Right ventricle myocardium inferior (tissue), 1 donor: Measurements from ENCODE around the gene LRFN3. TPM values are rescaled to one million over a fixed set of nuclear protein-coding genes. Genes with fewer than 3 reads are reported as not detected.
"Not testable (repeated sequence)": the region's sequence is repeated elsewhere in the genome, so short reads cannot be mapped to it uniquely, and the experiment has no call there.

Experiments used
- ATAC-seq: fragments of 200-7000 bp; cut with Tn5 transposase; one replicate; pipeline ENCODE4 v1.9.1; 2020; ENCODE audit warnings: mild to moderate bottlenecking, moderate library complexity
- DNase-seq: peaks from one replicate; pipeline ENCODE4 v3.0.0; 2021; ENCODE audit errors: missing footprints
- intact Hi-C: fragments of 100-400 bp; cut with DNase I; formaldehyde crosslinking; loops from one replicate; pipeline ENCODE4 v1.11.0; 2022
- total RNA-seq: library from RNA; stranded (reverse); fragmentation: NEBNext Ultra II Directional; extraction: Animal tissue kit (Norgen Biotek cat#: 25700); gene quantifications from one replicate; pipeline ENCODE4 v1.2.1, GENCODE V29; 2021
- donor health status: DM: no; HTN: yes; CAD: no; lungs with severe emphysema.

LRFN3 gene
- total RNA-seq, 1 donor from 2014 or later: 8.4 TPM

DNA sequence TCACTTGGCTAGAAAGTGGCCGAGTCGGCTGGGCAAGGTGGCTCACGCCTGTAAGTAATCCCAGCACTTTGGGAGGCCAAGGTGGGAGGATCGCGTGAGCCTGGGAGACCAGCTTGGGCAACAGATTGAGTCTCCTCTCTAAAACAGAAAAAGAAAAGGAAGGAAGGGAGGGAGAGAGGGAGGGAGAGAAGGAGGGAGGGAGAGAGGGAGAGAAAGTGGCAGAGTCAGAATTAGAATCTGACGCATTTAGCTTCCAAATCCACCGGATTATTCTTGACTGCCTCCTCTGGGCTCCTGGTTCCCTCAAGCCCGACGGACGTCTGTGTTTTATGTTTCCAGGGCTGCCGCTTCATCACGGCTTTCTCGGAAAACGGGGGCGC lies 22.5 kb downstream of the LRFN3 start:
- DNase-seq: no peak
- ATAC-seq: no peak
- intact Hi-C loops: no loop called here

DNA sequence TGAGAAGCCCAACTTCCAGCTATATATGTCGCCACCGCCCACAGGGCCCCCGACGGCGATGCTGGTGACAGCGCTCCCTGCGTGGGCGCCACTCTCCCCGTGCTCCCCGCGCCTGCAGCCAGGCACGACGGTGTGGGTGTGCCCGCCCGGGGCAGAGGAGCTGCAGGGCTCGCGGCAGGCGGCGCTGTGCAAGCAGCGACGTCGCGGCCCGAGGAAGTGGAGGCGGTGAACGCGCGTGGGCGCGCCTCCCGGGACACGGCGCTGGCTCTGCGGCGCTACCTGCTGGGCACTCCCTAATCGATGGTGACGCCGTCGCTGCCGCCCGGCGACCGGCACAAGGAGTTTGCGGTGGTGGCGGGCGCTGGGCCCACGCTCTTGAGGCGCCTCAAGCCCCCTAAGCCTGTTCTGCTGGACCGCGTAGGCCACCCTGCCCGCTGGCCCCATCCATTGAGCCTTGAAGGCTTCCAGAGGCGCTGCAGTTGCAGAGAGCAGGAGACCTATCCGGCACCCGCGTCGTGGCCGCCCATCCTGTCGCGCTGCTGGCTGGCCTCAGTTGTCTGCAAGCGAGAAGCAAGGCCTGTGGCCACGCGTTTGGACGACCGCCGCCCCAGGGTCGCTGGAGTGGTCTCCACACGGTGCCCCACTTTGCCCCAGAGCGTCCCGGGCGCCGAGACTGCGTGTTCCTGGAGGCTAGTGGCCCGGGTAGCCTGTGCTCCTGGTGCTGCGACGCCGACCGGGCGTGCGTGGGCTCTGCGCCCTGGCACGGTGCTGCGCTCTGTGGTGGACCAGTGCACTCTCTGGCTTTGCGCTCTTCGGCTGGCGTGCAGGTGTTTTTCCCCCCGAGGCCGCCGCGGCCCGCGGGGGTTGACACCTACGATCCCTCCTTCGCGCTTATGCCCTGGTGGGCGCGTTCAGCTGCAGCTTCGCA lies 23.1 kb downstream of the LRFN3 start:
- peak; percentile 87 for DNase-seq
- intact Hi-C loops: no loop called here
- ATAC-seq: peak; percentile 75

DNA sequence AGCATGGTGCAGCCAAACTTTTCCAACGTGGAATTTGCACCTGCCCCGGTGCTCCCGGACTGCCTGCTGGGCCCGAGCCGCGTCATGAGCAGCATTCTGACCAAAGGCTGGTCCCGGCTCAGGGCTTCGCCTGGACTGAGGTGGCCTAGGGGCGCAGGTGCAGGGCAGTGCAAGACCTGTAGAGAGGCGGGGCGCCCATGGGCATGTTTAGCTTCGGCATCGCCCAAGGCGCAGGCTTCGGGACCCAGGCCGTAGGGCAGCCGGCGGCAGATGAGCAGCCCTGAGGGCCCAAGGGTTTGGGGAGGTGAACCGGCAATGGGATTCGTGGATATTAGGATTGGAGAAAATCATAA lies 23.8 kb downstream of the LRFN3 start:
- ATAC-seq: no peak
- intact Hi-C loops: no loop called here
- no peak for DNase-seq

DNA sequence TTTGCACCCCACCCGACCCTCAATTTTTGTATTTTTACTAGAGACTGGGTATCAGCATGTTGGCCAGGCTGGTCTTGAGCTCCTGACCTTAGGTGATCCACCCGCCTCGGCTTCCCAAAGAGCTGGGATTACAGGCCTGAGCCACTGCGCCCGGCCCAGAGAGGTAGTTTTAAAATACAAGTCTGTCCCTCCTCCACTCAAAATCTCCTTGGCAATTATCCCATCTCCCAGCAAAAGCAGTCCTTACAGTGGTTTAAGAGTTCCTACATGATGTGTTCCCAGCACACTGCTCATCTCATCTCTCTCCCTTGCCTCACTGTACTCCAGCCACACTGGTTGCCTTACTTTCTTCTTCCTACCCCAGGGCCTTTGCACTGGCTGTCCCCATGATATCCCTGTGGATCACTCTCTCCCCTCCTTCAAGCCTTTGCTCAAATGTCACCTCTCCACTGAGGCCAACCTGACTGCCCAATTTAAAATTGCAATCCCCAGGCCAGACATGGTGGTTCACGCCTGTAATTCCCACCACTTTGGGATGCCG lies 24.3 kb downstream of the LRFN3 start:
- DNase-seq: no peak
- ATAC-seq: no peak
- intact Hi-C loops: no loop called here

DNA sequence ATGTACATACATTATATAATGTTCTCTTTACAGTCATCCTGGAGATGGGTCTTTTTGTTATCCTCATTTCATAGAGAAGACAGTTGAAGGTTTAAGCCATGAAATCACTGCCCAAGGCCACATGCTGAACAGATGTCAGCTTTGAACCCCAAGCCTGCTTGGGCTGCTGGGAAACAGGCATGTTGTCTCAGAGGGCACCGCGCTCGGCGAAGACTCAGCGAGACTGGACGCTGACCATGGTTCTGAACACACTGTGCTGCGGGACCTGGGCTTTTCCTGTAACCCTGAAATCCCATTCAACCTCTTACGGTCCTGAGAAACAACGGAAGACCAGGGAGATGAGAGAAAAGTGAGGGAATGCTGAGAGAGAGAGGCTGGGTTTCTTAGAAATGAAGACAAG lies 27.3 kb downstream of the LRFN3 start:
- intact Hi-C loops: no loop called here
- ATAC-seq (no peak), DNase-seq (no peak)

DNA sequence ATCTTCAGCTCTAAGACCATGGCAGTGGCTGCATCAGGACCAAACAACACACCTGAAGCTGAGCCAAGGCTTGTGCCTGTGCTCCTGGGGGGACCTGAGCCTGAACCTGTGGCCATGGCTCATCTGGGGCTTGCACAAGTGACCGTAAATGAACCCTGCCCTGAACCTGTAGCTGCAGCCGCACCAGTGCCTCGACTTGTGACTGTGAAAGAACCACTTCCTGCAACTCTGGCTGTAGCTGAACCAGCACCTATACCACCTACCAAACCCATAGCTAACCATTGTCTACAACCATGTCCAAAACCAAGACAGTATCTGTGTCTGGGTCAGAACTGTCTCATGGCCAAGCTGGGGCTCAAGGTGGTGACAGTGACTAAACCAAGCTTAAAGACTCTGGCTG lies 30.6 kb downstream of the LRFN3 start:
- no peak for DNase-seq
- intact Hi-C loops: no loop called here
- ATAC-seq: no peak

DNA sequence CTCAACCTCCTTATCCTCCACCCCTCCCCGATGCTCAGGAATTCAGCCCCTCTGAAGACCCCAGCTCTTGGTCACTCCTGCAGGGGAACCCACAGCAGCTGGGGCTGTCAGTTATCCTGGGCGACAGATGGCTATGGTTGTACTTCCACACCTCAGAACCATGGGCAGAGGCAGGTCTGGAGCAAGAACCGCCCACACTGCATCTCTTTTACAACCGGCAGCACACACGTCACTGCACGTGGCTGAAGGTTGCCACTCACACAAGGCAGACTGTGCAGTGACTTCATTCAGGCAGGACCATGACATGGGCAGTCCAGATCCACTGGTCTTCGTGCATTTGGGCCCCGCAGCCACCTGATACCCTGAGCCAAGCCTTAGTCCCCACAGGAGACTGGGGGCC lies 37.3 kb downstream of the LRFN3 start:
- ATAC-seq (no peak), DNase-seq (no peak)
- intact Hi-C loops: no loop called here

DNA sequence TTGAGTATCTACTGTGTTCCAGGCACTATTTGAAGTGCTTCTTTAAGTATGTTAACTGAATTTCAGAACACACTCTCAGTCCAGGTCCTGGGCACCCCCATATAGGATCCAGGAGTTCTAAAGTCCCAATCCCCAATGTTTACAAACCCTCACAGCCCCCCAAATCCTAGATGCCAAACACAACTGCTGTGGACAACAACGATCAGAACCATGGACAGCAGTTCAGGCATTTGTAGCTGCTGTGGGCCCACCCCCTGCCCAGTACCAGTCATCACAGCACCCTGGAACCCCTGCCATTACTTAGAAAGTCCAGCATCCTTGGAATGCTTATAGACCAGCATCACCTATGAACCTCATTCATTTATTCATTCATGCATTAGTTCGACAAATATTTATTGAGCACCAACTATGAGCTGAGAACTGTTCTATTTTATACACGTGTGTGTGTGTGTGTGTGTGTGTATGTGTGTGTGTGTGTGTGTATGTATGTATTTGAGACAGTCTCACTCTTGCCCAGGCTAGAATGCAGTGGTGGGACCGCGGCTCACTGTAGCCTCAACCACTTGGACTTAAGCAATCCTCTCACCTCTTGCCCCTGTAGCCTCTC lies 39.5 kb downstream of the LRFN3 start:
- ATAC-seq (no peak), DNase-seq (no peak)
- intact Hi-C loops: no loop called here

DNA sequence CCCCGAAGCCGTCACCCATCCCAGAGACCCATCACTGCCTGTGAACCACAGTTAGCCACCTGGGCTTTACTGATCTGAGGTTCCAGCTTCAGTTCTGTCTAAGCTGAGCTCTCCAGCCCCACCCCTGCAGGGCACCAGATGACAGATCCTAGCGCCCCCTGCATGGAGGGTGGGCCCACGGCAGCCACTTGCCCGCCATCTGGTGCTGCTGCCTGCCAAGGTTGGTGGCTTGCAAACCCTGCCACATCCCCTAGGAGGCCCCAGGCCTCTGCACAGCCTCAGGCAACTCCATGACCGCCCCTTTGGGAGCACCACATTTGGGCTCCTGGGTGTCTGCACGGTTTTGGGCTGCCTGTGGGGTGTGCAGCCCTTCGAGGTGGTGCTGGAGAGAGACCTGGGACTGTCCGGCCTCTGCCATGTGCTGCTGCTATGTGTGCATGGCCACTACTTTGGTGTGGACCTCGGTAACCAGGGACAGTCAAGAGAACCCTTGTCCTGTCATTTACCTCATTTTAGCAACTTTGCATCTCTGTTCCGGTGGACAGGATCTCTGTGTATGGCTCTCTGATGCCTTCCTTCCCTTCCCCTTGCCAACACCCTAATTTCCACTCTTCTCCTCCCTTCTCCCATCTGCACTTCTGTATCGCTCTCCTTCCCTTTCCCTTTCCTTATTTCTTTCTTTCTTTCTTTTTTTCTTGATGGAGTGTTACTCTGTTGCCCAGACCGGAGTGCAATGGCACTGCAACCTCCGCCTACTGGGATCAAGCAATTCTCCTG lies 41.5 kb downstream of the LRFN3 start:
- intact Hi-C loops: no loop called here
- DNase-seq (no peak), ATAC-seq (no peak)

DNA sequence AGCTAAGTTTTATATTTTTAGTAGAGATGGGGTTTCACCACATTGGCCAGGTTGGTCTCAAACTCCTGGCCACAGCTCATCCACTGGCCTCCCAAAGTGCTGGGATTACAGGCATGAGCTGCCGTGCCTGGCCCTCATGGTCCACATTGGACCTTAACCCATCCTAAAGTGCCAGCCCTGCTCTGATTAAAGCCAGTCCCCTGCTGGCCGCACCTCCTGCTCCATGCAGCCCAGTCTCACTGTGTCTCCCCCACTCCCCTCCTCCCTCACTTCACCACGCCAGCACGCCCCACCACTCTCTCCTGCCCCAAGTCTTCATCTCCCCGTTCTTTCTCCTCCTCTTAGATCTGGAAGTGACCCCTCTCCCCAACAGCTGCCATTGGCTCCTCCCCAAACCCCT lies 42.1 kb downstream of the LRFN3 start:
- intact Hi-C loops: no loop called here
- DNase-seq: no peak
- ATAC-seq: no peak

DNA sequence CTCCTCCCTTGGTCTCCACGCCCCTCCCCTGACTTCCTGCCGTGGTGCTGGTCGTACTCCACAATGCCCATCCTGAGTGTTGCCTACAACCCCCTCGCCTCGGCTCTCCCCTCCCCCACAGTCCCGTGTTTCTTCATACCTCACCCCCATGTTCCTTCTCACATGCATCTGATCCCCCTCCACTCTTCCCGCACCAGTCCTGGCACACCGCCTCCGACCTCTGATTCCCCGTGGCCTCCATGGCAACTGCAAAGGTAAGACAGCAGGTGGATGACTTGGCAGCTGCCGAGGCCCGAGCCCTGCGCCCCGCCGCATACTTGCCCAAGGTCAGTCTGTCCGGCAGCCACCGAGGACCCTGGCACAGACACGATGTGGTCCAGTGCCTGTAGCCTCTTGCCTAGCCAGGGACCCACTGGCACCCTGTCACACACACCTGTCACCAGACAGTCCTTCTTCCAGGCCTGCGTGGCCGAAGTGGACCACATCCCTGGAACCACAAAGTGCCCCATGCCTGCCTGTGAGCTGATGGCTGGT lies 42.7 kb downstream of the LRFN3 start:
- intact Hi-C loops: no loop called here
- no peak for ATAC-seq
- DNase-seq: no peak

DNA sequence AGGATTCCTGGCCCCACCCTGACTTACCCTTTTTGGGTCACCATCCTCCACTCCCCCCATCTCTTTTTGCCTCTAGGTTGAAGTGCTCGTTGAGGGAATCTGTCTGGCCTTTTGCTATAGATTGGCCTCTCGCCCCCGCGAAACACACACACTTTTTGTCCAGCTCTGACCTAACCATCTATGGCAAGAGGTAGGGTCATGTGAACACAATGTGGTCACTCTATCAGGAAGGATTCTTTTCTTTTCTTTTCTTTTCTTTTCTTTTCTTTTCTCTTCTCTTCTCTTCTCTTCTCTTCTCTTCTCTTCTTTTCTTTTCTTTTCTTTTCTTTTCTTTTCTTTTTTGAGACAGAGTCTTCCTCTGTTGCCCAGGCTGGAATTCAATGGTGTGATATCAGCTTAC lies 44.8 kb downstream of the LRFN3 start:
- ATAC-seq, DNase-seq, intact Hi-C loops: not testable (repeated sequence)

DNA sequence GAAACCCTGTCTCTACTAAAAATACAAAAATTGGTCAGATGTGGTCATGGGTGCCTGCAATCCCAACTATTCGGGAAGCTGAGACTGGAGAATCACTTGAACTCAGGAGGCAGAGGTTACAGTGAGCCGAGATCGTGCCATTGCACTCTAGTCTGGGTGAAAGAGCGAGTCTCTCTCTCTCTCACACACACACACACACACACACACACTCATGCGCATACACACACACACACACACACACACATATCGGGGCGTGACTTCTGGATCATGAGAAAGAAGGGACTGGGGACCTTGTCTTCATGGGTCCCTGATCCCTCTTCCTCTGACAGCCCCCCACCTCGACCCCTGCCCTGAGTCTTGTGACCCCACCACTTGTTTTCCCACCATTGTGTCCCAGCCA lies 47.0 kb downstream of the LRFN3 start:
- no peak for ATAC-seq
- no peak for DNase-seq
- intact Hi-C loops: no loop called here

DNA sequence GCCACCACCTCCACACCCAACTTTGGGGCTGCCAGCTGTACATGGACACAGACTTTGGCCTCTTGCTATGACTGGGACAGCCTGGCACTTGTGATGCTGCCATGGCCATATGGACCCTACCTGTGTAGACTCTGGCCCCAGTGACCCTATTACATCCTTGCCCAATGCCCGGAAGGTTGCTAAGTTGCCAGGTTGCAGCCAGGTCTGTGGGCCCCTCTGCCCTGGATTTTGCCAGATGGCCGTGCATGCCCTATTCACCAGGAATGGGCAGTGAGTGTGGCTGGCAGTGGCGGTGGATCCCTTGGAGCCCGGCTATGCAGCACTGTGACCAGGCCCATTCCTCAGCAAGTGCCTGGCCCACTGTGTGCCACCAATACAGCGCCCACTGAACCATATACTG lies 49.9 kb downstream of the LRFN3 start:
- ATAC-seq (no peak), DNase-seq (no peak)
- intact Hi-C loops: no loop called here

DNA sequence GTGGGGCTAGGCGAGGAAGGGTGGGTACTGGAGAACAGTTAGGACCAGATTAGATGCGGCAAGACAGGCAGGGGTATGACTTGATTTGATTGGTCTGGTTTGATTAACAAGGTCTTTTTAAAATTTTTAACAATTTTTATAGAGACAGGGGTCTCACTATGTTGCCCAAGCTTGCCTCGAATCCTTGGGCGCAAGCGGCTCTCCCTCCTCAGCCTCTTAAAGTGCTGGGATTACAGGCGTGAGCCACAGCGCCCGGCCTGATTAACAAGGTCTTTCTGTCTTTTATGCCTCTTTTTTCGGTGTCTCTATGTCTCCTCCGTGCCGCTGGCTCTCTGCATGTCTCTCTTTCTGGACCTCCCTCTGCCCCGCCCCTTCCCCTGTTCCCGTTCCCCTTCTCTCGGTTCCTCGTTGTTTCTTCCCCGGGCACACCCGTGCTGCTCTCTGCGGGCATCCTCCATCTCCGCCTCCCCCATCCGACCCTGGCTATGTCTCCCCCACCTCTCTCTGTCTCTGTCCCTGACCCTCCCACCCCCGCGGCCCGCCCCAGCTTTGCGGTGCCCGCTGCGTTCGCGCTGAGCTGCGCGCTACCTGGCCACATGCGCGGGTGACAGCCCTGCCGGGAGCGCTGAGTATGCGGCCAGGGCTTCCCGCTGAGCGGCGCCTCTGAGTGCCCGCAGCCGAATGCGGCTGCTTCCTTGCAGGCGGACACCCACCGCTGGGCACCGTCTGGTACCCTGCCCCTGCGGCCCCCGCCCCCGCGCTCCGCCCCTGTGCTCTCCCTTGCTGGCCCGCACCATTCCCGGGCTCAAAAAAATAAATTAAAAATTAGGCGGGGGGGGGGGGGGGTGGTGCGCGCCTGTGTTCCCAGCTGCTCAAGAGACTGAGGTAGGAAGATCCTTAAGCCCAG lies 50.7 kb downstream of the LRFN3 start:
- DNase-seq: peak; percentile 79
- intact Hi-C loops: no loop called here
- ATAC-seq: peak; percentile 64

DNA sequence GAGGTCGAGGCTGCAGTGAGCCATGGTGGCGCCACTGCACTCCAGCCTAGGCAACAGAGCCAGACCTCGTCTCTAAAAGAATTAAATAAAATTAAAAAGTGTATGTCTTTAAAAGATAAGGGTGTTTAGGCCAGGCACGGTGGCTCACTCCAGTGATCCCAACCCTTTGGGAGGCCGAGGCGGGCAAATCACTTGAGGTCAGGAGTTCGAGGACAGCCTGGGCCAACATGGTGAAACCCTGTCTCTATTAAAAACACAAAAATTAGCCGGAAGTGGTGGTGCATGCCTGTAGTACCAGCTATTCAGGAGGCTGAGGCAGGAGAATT lies 51.4 kb downstream of the LRFN3 start:
- DNase-seq (no peak), ATAC-seq (no peak)
- intact Hi-C loops: no loop called here

DNA sequence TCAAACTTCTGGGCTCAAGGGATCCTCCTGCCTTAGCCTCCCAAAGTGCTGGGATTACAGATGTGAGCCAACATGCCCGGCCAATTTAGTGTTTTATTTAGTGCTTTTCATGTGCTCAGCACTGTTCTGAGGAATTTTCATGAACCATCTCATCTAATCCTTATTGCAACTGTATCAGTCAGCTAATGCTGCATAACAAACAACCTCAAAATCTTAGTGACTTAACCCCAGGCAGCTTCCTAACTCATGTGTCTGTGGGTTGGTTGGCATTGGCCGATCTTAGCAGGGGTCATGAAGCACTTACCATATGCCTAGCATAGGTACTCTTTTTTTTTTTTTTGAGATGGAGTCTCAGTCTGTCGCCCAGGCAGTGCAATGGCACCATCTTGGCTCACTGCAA lies 52.6 kb downstream of the LRFN3 start:
- intact Hi-C loops: no loop called here
- ATAC-seq: no peak
- no peak for DNase-seq

DNA sequence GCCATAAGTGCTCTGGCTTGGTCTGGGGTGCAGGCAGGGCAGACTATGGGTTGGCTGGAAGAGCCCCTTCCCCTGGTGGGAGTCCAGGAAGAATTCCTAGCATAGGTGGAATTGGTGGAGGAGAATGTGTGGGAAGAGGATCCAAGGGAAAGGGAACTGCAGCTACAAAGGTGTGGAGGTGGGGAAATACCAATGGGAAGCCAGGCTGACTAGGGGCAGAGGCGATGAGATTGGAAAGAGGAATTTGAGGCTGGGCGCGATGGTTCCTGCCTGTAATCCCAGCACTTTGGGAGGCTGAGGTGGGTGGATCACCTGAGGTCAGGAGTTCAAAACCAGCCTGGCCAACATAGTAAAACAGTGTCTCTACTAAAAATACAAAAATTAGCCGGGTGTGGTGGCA lies 54.0 kb downstream of the LRFN3 start:
- ATAC-seq (no peak), DNase-seq (no peak)
- intact Hi-C loops: loop anchor here (10.0 kb wide), 1 partner anchor 185 kb away; no protein-coding TSS in a partner anchor
